ENCODE results near the gene IFNB1.

Gene IFNB1

DNA sequence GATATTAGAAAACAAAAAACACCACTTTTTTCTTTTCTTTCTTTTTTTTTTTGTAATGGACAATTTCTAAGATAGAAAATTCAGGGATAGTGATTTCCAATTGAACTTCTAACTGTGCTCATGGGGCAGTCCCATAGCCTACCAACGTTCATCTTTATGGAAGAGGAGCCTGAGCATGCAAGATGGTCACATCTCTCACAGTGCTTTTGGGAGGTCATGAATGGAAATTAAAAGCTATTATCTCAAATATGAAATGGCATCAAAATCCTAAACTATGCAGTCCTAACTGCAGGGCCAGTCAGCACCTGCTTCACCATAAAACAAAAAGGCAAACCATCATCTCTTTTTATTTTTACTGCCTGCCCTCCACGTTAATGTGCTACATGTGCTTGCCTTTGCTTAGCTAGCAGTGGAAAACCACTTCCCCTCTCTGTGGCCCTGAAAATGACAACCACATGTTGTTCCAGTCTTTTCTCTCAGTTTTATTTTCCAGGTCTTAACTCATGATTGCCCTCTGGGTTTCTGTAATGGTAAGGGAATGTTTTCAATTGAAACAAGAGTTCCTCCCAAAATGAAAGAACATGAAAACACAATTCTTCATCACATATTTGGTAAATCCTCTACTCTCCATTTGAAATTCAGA is 16.7 kb downstream of the IFNB1 start:
- DNase-seq, result peak; percentile 25

DNA sequence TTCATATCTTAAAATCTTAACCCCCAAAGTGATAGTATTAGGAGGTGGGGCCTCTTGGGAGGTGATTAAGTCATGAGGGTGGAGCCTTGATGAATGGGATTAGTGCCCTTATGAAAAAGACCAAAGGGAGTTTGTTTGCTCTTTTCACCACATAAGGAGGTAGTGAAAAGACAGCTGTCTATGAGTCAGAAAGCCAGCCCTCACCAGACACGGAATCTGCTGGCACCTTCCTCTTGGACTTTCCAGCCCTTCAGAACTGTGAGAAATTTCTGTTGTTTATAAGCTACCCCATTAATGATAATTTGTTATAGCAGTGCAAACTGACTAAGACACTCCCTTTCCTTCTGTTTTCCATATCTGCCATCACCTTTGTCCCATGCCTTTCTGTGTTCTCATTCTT is 20.8 kb downstream of the IFNB1 start:
- peak; percentile 66 for DNase-seq

DNA sequence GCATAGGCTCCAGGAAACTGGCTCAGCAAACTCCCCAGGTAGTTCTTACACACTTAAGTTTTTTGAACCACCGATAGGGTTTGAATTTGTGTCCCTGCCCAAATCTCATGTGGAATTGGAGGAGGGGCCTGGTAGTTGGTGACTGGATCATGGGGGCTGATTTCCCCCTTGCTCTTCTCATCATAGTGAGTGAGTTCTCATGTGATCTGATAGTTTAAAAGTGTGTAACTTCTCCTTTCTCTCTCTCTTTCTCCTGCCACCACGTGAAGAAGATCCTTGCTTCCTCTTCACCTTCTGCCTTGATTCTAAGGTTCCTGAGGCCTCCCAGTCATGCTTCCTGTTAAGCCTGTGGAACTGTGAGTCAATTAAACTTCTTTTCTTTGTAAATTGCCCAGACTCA is 23.9 kb downstream of the IFNB1 start:
- no peak for DNase-seq

DNA sequence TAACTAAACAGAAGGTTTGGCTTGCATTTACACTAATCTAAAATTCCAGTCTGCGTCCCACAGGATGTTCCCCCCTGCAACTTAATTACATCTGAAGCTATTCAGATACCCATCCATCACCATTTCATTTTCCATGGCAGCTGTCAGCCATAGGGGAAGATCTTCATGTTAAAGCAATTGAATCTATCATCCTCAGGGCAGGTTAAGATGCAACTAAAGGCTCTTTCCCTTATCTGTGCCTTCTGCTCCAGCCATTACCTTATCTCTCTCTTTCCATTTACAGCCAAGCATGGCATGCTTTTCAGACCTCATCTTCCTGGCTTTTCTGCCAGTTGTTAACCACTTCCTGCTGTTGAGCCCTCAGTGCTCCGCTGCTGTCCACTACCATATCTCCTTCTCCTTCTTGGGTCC is 30.5 kb downstream of the IFNB1 start:
- no peak for DNase-seq

GRCh38 chr9:21043841-21044240 is 33.9 kb downstream of the IFNB1 start:
- no peak for DNase-seq

DNA sequence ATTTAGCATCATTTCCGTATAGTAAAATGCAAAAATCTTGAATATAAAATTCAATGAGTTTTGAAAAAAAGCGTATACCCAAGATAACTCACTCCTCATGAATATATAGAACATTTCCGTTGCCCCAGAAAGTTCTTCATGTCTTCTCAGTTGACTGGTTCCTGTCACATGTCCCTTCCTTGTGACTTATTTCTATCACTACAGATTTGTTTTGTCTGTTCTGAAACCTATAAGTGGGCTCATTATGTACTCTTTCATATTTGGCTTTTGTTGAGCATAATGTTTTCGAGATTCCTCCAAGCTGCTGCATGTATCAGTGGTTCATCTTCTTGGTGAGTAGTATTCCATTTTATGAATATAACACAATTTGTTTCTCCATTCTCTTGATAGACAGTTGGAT is 35.3 kb downstream of the IFNB1 start:
- no peak for DNase-seq

DNA sequence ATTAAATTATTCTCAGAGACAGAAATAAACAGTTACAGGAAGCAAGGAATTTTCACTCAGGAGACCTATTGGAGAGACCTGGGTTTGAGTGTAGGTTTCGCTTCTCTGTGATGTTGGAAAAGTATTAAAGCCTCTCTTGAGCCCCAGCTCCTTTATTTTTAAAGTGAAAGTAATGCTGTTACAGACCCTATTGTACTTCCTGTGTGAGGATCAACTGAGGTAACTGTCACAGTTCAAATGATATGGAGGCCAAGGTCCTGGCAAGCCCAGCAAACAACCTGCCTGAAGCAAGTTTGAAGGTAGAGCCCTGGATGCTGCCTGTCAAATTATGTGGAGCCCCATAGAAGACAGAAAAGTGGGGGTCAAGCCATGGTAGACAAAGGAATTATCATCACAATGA is 38.4 kb downstream of the IFNB1 start:
- no peak for DNase-seq

DNA sequence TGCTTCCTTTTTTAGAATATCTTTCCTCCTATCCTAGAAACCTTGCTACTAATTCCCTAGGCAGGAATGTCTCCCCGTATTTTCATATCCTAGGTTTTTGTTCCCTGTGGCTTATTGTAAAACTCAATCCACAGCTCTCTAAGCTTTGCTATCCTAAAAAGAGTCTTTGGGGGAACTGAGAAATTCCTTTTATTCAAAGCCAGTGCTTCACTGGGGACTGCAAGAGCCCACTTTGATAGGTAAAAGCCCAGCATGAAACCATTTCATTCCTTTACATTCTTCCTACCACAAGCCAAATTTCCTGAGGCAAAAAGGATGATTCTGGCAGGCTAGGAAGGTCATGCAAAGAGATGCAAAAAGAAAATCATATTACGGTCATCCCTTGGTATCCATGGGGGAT is 40.5 kb downstream of the IFNB1 start:
- no peak for DNase-seq

DNA sequence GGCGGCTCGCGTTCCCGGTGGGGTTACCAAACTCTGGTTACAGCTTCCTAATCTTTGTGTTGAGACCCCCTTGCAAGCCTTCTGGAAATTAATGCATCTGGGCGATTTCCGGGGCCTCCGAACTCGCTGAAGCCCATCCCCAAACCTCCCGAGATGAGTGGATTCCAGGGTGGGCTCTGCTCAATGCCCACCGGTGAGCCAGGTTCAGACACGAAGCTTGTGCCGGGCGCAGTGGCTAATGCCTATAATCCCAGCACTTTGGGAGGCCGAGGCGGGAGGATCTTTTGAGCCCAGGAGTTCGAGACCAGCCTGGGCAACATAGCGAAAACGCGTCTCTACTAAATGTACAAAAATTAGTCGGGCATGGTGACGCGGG is 45.9 kb downstream of the IFNB1 start:
- no peak for DNase-seq

DNA sequence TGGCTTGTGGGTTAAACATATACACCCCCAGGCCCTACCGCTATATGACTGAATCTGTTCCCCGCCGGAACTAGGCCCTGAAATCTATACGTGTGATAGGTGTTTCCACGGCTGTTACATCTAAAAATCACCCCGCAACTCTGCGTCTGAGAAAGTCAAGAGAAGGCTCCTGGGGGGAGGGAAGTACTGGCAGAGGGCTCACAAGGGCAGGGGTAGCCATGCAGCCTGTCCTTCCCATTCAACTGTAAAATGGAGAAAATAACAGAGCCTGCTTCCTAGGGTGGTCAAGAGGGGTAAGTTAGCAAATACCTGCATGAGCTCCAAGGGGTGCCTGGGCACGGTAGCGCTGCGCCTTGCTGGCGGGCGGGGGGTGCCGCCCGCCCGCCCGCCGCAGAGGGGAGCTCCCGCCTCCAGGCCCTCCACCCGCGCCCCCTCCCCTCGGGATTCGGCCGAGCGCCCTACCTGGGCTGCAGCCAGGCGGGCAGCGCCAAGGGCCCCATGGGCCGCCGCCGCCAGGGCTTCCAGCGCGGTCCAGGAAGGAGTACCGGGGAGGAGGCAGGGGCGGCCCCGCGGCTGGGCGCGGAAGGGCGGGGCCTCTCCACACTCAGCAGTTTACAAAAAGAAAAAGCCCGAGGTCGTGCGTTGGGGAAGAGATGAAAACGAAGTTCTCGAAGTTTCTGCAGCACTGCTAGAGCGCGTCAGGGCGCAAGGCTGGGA is 46.5 kb downstream of the IFNB1 start, which contains the start of gene HACD4:
HACD4 (minus strand) TSS at position 550 of the 717 bp plus-strand sequence; CDS start at position 500, 50 bp downstream.
- DNase-seq, result peak; percentile 49

- DNase-seq, result peak; percentile 63
These were observed 47.2 kb downstream of the IFNB1 start for GRCh38 chr9:21030389-21031035.

DNA sequence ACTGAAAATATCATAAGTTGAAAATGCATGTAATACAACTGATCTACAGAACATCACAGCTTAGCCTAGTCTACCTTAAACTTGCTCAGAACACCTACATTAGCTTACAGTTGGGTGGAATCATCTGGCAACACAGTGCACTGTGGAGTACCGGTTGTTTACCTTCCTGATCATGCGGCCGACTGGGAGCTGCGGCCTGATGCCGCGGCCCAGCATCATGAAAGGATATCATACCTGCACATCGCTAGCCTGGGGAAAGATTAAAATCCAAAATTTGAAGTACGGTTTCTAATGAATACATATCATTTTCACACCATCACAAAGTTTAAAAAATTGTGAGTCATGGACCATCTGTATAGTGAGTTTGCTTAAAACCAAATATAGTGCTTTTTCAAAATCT is 48.1 kb downstream of the IFNB1 start:
- DNase-seq, result no peak

GRCh38 chr9:21028466-21028865 is 49.3 kb downstream of the IFNB1 start:
- DNase-seq, result peak; percentile 18

- DNase-seq, result peak; percentile 70
These were observed 50.4 kb downstream of the IFNB1 start for GRCh38 chr9:21027295-21027694.
